Measurements from ENCODE around the gene MIDN.

DNA sequence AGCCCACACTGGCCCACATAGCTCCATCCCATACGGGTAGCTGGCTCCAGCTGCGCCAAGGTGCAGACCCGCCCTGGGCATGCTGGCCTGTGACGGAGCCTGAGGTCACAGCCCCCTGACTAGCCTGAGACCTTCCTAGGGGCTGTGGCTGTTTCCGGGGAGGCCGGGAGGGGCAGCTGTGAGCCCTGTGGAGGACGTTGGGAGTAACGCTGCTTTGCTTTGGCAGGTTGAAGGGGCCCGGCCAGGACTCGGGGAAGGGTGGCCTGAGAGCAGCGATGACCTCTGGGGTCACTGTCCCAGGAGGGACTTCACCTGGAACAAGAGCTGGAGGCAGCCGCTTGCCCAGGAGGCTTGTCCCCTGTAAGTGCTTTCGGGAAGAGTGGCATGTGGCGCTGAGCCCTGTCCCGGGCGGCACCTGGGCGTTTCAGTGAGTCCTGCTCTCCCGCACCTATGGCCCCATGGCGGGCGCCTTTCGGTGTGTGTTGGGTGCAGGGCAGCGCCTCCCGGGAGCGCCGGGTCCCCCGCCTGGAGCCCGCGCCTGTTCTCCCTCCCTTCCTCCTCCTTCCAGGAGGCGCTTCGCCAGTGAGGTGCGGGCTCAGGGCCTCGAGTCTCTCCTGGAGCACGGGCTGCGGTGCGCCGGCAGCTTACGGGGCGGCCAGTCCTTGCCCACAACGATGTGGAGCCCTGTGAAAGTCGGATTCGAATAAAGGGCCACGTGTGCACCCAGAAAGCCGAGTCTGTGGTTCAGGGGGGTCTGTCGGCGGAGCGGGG is 25.9 kb downstream of the MIDN start:
- TF ChIP-seq GATA3 (IDR thresholded peaks at IDR 0.05; ENCODE audit: low read depth, low read length) (no peak), GATA2 (IDR thresholded peaks at IDR 0.05; ENCODE audit: low read depth, low read length) (no peak)

Measured in SH-SY5Y (cell line).